Activated CD4-positive, alpha-beta T cell treated with anti-CD3 and anti-CD28 coated beads, Interleukin-2, amount 50 U/mL, for 4 hours (primary cell): Measurements from ENCODE around the gene SIGLECL1.
"Not testable (repeated sequence)": the region's sequence is repeated elsewhere in the genome, so short reads cannot be mapped to it uniquely, and the experiment has no call there.

Experiments
- DNase-seq, 2 experiments: peaks; one replicate each; pipeline ENCODE4 v3.0.0-alpha.2; 2020

The SIGLECL1 gene

DNA sequence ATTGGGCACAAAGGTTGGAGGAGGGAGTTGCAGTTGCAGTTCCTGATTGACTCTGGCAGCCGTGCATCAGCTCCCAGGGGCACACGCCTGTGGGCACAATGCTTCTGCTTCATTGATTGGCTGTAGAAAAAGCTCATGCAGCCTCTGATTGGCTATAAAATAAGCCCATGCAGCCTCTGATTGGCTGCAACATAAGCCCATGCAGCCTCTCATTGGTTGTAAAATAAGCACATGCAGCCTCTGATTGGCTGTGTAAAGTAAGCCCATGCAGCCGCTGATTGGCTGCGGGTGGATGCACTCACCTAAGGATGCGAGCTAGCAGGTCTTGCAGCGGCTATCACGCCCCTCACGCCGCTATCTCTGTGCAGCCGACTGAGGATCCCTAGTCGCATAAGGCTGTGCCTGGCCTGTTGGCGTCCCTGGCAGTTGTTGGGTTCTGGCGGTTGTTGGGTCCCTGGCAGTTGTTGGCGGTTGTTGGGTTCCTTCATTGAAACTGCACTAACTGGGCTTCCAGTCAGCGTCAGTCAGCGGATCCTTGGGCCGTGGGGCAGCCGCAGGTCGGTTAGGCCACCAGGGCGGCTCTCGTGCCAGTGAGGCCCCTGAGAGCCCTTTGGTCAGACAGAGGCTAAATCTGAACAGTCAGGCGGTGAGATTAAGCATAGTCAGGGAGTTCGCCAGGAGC, at the start of gene SIGLECL1:
TSS of gene SIGLECL1 (plus strand) at position 295 of the 682 bp plus-strand sequence. CDS start 12,993 bp downstream, outside the sequence.
- no peak for DNase-seq

DNA sequence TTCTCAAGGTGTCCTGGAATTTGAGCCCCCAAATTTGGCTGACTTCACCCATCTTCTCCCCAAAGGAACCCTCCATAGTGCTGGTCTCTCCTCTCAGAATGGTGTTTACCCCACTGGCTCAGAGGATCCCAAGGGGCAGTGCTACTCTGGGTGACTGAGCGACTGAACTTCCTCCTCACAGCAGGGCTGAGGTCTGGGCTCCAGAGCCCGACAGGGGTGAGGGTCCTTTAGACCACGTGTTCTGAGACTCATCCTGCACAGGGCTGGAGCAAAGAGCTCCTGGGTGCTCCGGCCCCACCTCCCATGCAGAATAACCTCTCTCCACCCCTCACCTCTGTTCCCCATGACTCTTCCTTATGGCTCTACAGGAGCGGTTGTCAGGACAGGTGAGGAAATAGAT, 49.2 kb upstream of the SIGLECL1 start:
- DNase-seq, result no peak

DNA sequence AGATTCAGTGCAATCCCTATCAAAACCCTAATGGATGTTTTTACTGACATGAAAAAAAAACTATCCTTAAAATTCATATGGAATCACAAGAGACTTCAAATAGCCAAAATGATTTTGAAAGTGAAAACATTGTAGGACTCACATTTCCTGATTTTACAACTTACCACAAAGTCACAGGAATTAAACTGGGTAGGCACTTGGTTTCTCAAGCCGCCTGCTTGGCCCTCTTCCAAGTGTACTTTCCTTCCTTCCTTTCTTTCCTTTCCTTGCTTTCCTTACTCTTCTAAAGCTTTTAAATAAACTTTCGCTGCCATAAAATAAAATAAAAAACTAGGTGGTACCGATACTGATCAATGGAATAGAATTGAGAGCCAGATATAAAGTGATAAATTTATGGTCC, 47.0 kb upstream of the SIGLECL1 start:
- no peak for DNase-seq

DNA sequence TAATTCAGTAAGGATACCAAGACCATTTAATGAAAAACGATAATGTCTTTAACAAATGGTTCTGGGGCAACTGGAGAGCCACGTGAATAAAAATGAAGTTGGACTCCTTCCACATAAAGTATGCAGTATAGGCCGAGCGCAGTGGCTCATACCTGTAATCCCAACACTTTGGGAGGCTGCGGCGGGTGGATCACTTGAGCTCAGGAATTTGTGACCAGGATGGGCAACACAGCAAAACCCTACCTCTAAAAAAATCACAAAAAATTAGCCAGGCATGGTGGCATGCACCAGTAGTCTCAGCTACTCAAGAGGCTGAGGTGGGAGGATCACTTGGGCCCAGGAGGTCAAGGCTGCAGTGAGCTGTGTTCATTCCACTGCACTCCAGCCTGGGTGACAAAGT, 46.6 kb upstream of the SIGLECL1 start:
- DNase-seq, result no peak

DNA sequence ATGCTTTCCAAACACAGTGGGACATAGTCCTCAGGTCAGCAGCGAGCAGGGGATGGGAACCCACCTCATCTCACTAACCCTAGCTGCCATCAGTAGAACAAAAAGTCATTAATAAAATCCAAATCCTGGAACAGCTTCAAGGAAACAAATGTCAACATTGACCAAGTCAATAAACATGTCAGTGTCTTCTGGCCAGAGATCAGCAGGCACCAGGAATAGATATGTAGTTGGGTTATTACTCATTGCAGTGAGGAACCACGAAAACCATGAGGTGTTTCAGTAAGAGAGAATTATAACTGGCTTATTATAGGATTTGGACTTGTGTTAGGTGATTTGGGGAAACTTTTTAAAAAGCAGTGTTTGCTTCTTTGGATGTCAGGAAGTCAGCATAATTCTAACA, 43.1 kb upstream of the SIGLECL1 start:
- DNase-seq, result no peak

DNA sequence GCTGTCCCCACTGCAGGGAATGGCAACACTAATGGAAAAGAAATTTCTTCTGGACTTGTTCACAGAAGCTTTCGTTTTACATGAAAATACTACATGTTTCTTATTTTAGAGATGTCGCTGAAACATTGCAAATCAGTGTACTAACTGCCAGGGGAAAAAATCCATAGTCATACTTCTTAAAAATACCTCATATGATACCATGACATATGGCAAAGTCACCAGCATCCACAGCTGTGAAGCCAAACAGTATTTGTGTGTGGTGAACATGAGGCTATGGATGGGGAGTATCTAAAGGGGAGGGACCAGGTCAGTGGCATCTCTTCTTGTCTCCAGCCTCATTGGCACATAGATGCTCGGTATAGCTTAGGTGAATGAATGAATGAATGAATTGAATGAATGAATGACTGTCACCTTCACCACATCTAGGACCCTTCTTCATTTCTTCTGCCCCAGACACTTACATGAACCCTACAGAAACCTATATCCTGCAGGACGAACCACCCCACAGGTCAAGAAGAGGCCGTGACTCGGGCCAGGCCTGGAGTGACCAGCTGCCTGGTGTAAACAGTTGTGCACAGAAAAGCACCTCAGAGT, 40.6 kb upstream of the SIGLECL1 start:
- DNase-seq, result no peak

DNA sequence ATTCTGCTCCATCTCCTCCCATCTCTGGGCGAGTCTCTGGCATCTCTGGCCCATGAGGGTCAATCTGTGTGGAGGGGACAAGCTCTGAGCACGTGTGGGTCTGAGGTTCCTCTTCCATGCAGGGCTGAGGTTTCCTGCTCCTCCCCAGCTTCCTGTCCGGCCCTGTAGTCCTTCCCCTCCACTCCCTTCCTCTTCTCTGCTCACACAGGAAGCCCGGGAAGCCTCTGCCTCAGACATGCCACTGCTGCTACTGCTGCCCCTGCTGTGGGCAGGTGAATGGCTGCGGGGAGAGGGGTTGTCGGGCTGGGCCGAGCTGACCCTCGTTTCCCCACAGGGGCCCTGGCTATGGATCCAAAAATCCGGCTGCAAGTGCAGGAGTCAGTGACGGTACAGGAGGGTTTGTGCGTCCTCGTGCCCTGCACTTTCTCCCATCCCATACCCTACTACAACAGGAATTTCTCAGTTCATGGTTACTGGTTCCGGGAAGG, 40.0 kb upstream of the SIGLECL1 start:
- DNase-seq, result not testable (repeated sequence)

DNA sequence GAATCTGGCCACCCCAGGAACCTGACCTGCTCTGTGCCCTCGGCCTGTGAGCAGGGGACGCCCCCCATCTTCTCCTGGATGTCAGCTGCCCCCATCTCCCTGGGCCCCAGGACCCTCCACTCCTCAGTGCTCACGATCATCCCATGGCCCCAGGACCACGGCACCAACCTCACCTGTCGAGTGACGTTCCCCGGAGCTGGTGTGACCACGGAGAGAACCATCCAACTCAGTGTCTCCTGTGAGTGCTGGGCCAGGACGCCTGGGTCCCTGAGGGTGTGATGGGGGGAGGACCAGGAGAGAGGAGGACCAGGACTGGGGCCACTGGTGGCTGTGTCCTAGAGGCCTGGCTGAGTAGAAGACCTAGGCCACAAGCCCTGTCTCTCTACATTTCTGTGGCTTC, 39.0 kb upstream of the SIGLECL1 start:
- no peak for DNase-seq

DNA sequence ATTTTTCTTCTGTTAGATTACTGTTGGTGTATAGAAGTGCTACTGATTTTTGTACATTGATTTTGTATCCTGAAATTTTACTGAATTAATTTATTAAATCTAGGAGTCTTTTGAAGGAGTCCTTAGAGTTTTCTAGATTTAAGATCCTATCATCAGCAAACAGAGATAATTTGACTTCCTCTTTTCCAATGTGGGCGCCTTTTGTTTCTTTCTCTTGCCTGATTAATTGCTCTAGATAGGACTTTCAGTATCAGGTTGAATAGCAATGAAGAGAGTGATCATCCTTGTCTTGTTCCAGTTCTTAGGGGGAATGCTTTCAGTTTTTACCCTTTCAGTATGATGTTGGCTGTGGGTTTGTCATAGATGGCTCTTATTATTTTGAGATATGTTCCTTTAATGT, 31.6 kb upstream of the SIGLECL1 start:
- DNase-seq, result no peak

DNA sequence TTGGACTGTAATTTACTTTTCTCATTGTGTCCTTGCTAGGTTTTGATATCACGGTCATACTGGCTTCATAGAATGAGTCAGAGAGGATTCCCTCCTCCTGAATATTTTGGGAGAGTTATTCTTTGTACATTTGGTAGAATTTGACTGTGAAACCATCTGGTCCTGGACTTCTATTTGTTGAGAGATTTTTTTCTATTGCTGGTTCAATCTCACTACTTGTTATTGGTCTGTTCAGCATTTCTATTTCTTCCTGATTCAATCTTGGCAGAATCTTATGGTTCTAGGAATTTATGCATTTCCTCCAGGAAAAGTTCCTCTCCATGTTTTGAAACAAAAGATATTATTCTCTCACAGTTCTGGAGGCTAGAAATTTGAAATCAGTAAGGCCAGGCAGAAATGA, 30.9 kb upstream of the SIGLECL1 start:
- DNase-seq, result no peak

DNA sequence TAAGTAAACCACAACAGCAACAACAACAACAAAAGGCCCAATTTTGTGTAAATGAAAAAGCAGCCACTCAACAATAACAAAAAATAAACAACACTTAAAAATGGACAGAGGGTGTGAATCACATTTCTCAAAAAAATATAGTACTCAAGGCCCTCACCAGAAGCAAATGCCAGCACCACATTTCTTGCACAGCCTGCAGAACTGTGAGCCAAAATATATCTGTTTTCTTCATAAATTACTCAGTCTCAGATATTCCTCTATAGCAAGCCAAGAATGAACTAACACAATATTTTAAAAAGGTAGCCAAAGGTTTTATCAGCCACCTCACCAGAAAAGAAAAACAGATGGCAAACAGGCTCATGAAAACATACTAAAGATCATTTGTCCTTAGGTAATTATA, 29.9 kb upstream of the SIGLECL1 start:
- no peak for DNase-seq

DNA sequence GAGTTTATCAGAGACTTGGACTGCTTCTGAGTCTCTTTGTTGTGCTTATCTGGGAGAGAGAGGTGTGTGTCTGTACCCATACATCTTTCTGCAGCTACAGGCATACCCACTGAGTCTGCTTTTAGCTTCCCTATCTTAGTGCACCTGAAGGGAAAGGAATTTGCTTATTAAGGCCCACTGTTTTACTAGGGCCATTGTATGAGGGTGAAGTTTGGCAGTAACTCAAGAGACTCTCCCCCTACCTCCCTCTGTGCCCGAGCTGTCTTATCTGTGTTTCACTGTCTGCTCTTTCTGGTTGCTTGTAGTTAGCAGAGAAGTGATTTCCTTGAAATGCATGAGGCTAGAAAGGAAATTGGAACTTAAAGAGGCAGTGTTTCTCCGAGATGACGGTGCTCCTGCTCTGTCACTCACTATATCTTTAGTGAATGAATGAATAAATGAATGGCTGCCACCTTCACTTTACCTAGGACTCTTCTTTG, 26.7 kb upstream of the SIGLECL1 start:
- DNase-seq, result no peak

DNA sequence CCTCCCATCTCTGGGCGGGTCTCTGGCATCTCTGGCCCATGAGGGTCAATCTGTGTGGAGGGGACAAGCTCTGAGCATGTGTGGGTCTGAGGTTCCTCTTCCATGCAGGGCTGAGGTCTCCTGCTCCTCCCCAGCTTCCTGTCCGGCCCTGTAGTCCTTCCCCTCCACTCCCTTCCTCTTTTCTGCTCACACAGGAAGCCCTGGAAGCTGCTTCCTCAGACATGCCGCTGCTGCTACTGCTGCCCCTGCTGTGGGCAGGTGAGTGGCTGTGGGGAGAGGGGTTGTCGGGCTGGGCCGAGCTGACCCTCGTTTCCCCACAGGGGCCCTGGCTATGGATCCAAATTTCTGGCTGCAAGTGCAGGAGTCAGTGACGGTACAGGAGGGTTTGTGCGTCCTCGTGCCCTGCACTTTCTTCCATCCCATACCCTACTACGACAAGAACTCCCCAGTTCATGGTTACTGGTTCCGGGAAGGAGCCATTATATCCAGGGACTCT, 25.9 kb upstream of the SIGLECL1 start, which contains the start of gene CD33:
TSS of gene CD33 (plus strand) at position 183 of the 496 bp plus-strand sequence. CDS start at position 222, 39 bp downstream.
- DNase-seq, result not testable (repeated sequence)

DNA sequence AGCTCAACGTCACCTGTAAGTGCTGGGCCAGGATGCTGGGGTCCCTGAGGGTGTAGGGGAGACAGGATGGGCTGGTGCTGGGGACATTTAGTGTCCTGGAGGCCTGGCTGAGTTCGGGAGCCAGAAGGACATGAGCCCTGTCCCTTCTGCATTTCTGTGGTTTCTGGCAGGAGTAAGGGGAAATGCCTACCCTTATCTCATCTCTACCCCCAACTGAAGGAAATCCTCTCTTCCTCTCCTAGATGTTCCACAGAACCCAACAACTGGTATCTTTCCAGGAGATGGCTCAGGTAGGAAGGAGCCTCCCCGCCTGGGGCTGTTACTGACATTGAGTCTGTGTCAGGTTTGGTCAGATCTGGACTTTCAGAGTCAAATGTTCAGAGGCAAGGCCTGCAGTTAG, 24.8 kb upstream of the SIGLECL1 start:
- DNase-seq, result no peak

DNA sequence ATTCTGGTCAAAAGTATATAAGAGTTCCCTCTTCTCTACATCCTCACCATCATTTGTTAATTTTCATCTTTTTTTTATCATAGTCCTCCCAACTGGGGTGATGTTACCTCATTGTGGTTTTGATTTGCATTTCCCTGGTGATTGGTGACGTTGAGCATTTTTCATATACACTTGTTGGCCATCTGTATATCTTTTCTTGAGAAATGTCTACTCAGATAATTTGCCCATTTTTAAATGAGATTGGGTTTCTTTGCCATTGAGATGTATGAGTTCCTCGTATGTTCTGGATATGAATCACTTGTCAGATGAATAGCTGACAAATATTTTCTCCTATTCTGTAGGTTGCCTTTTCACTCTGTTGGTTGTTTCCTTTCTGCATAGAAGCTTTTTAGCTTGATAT, 23.6 kb upstream of the SIGLECL1 start:
- DNase-seq, result no peak

DNA sequence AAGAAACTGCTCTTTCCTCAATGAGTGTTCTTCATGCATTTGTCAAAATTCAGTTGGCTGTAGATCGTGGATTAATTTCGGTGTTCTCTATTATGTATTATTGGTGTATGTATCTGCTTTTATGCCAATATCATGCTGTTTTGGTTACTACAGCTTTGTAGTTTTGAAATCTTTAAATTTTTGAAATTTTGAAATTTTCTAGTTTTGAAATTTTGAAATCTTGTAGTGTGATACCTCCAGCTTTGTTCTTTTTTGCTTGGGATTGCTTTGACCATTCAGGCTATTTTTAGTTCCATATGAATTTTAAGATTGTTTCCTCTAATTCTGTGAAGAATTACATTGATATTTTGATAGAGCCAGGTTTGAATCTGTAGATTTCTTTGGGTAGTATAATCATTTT, 22.9 kb upstream of the SIGLECL1 start:
- DNase-seq, result no peak

DNA sequence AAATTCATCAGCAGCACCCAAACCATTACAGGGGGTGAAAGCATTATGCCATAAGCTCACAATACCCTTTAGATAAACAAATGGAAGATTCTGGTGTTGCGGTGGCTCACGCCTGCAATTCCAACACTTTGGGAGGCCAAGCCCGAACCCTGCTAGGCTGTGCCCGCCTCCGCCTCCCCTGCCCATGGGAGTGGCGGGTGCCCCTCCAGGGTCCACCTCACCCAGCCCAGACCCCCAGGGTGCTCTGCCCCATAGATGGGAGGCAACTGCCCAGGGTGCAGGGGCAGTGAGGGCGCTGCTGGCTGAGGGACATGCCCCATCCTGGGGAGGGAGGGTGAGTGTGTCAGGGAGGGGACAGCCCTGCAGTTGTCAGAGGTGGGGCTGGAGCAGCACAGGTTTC, 10.0 kb upstream of the SIGLECL1 start:
- DNase-seq, result no peak

DNA sequence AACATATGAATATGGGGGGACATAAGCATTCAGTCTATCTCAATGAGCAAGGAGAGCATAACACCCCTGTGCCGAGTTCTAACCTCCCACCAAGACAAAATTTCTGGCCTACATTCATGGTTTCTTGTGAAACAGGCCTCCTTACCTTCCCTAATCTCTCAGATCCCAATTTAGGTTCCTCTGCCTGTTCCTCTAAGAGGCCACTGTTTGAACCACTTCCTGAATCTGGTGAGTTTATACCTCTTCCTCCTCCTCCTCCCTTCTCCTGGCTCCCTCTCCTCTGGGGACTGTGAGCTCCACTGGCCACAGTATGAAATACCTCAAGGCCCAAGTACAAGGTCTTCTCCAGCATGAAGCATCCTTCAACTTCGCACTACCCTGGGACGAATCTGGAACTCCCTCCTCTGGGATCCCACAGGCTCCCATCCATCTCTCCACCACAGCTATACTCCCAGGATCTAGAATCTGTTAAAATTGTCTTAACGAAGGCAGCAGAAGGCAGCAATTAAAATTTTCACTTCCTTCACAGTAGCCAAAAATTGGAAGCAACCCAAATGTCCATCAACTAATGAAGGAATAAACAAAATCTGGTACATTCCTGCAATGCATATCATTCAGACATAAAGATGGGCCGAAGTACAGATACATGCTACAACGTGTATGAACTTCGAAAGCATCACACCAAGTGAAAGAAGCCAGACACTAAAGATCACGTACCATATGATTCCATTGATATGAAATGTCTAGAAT, 7.8 kb upstream of the SIGLECL1 start:
- DNase-seq, result no peak

DNA sequence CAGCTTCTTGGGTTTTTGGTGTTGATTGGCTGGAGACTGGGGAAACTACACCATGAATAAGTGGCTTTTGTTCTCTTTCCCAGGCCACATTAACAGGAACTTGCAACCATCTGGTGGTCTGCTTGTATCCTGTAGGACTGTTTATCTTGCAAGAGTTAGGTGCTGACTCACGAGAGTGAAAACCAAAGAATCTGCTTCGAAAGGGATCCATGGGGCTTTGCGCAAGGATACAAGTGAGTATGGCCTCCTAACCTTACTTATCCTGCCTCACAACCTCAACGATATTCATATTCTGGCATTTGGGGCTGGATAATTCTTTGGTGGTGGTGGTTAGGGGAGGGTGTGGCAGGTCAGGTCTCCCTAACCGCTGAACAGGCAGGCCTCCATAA, 4.7 kb upstream of the SIGLECL1 start:
- DNase-seq, result no peak

DNA sequence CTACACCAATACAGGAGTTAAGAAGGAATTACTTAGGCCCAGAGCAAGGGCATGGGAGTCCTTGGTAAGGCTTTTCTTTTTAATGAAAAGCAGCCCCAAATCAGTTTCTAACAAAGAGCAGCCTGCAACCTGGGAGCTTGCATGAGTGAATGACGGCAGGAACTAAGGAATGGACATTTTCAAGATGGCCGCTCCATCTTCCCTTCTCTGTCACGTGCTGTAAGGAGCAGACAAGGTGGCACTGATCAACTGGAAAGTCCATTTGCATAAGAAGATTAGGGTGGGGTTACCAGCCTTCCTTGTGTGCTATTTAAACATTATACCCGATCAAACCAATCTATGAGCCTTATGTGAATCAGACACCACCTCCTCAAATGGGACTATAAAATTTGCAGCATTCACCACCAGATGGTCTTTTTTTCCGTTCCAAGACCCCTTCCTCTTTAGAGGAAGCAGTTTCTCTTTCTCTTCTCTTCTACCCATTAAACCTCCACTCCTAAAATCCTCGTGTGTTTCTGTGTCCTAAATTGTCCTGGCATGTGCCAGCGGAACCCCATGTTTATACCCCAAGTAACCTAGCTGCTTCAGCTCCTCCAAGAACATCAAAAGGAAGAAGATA, 2.8 kb upstream of the SIGLECL1 start:
- DNase-seq, result no peak

DNA sequence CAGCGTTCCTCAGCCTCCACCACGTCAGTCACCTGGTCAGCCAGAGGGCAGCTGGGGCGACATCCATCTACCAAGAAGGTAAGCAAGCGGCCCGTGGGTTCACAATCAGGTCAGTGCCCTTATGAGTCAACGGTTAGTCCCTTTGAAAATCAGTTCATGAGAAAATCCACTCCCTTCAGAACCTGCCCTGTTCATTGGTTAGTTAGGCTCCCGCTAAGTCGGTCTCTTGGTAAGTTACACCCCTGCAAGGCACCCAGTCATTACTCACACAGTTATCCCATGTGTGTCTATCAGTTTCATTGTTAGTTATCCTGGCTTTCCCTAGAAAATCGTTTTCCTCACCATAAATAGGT, 564 bp downstream of the SIGLECL1 start:
- no peak for DNase-seq

DNA sequence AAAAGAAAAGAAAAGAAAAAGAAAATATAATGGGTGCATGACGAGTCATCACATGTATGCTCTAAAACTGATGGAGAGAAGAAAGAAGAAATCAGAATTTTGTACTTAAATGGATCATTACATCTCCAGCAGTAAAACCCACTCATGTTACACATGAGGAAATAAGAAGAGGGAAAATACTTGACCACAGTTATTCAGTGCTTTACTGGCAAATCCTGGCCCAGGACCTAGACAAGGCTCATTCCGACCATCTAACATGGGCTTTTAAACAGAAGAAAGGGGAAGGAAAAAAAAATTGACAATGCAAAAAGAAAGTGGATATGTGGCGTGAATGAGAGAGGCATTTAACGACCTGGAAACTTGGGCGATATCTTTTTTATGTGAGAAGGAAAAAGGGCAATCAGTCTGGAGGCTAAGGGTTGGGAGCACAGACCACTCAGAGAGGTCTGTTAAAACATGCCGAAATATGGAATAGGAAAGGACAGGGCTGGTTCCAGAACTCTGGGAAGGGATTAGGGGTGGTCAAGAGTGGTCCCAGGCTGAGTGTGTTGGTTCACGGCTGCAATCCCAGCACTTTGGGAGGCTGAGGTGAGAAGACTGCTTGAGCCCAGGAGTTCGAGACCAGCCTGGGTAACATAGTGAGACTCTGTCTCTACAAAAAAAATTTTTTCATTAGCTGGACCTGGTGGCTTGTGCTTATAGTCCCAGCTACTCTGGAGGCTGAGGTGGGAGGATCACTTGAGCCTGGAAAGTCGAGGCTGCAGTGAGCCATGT, 1.6 kb downstream of the SIGLECL1 start:
- DNase-seq, result no peak
